SU-DHL-6 (cell line): ENCODE data around the gene ABLIM1.

Source experiments
- H2AFZ ChIP-seq: fragments of 200-600 bp; sonication (generic); 2 replicates; pipeline ENCODE4 v1.6.1; 2014; ENCODE audit warnings: low read depth, mild to moderate bottlenecking, moderate library complexity, mixed read lengths, antibody characterized with exemption, low read length; ENCODE audit not compliant: severe bottlenecking
- H3F3A ChIP-seq: fragments of 200-600 bp; shearing (Covaris generic); 2 replicates; pipeline ENCODE4 v1.6.0; 2016; ENCODE audit warnings: antibody characterized with exemption, mild to moderate bottlenecking; ENCODE audit not compliant: insufficient read depth
- H3K27ac ChIP-seq: fragments of 200-600 bp; sonication (generic); 2 replicates; pipeline ENCODE4 v1.5.1; 2016; ENCODE audit warnings: low read depth, mild to moderate bottlenecking, low read length, moderate library complexity, mixed read lengths
- H3K27me3 ChIP-seq: fragments of 200-600 bp; sonication (generic), shearing (Covaris generic); 2 replicates; pipeline ENCODE4 v1.6.0; 2014; ENCODE audit warnings: mild to moderate bottlenecking, low read length
- H3K36me3 ChIP-seq: fragments of 200-600 bp; sonication (generic); 2 replicates; pipeline ENCODE4 v1.6.1; 2014; ENCODE audit warnings: mild to moderate bottlenecking, low read length, mixed read lengths
- H3K4me2 ChIP-seq: fragments of 300-600, 200-600 bp; shearing (Covaris generic), sonication (generic); 2 replicates; pipeline ENCODE4 v1.6.0; 2014; ENCODE audit warnings: low read length, low read depth, mild to moderate bottlenecking; ENCODE audit not compliant: poor library complexity, severe bottlenecking
- H3K4me3 ChIP-seq: fragments of 200-600 bp; sonication (generic); 2 replicates; pipeline ENCODE4 v1.5.1; 2014; ENCODE audit warnings: antibody characterized with exemption, low read length, mild to moderate bottlenecking, mixed read lengths; ENCODE audit not compliant: insufficient read depth, poor library complexity, severe bottlenecking
- H3K79me2 ChIP-seq: fragments of 200-600 bp; sonication (generic); 2 replicates; pipeline ENCODE4 v1.6.1; 2014; ENCODE audit warnings: mild to moderate bottlenecking, low read length, moderate library complexity; ENCODE audit not compliant: insufficient read depth
- H3K9ac ChIP-seq: fragments of 200-600 bp; sonication (generic); 2 replicates; pipeline ENCODE4 v1.7.0; 2014; ENCODE audit warnings: mild to moderate bottlenecking, low read length
- H3K9me2 ChIP-seq: fragments of 200-600 bp; sonication (generic); replicated peaks from 2 replicates; pipeline ENCODE4 v1.6.1; 2014; ENCODE audit warnings: low read length; ENCODE audit not compliant: insufficient read depth
- H3K9me3 ChIP-seq: fragments of 200-600 bp; sonication (generic); 2 replicates; pipeline ENCODE4 v1.6.1; 2014; ENCODE audit warnings: low read length, mixed read lengths; ENCODE audit not compliant: insufficient read depth
- H4K20me1 ChIP-seq: fragments of 200-600 bp; sonication (generic); 2 replicates; pipeline ENCODE4 v1.6.1; 2014; ENCODE audit warnings: low read depth, mild to moderate bottlenecking, antibody characterized with exemption, low read length, moderate library complexity, mixed read lengths
- EZH2phosphoT487 ChIP-seq: fragments of 200-600 bp; sonication (generic), shearing (Covaris generic); conservative IDR thresholded peaks from 2 replicates; pipeline ENCODE4 v1.6.1; 2018; ENCODE audit warnings: mild to moderate bottlenecking, antibody characterized with exemption, low read length, moderate library complexity, mixed read lengths
- TF ChIP-seq, protein P1 (sequence below): fragments of 200-600 bp; sonication (generic); IDR thresholded peaks from one replicate; pipeline ENCODE4 v1.5.1; 2017; ENCODE audit warnings: antibody characterized with exemption, mild to moderate bottlenecking, low read length, moderate library complexity; ENCODE audit not compliant: insufficient read depth, poor library complexity, severe bottlenecking

The ABLIM1 gene

GRCh38 chr10:114552050-114552449, 106.0 kb downstream of the ABLIM1 start:
- H3K27me3 ChIP-seq = no peaks in the 10 kb centered on the region
- no peaks in the 10 kb centered on the region for H3K79me2 ChIP-seq
- no peak overlapping the region for H3K9ac ChIP-seq
- H3K4me2 ChIP-seq = no peak overlapping the region
- no peaks in the 10 kb centered on the region for H4K20me1 ChIP-seq
- no peaks in the 10 kb centered on the region for H3F3A ChIP-seq
- no peak overlapping the region for H3K27ac ChIP-seq
- no peak overlapping the region for H2AFZ ChIP-seq
- H3K36me3 ChIP-seq = no peaks in the 10 kb centered on the region
- no peak overlapping the region for H3K4me3 ChIP-seq
- TF ChIP-seq, protein P1, sequence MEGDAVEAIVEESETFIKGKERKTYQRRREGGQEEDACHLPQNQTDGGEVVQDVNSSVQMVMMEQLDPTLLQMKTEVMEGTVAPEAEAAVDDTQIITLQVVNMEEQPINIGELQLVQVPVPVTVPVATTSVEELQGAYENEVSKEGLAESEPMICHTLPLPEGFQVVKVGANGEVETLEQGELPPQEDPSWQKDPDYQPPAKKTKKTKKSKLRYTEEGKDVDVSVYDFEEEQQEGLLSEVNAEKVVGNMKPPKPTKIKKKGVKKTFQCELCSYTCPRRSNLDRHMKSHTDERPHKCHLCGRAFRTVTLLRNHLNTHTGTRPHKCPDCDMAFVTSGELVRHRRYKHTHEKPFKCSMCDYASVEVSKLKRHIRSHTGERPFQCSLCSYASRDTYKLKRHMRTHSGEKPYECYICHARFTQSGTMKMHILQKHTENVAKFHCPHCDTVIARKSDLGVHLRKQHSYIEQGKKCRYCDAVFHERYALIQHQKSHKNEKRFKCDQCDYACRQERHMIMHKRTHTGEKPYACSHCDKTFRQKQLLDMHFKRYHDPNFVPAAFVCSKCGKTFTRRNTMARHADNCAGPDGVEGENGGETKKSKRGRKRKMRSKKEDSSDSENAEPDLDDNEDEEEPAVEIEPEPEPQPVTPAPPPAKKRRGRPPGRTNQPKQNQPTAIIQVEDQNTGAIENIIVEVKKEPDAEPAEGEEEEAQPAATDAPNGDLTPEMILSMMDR = no peak
- H3K9me3 ChIP-seq = no peaks in the 10 kb centered on the region
- H3K9me2 ChIP-seq = no peaks in the 10 kb centered on the region

DNA sequence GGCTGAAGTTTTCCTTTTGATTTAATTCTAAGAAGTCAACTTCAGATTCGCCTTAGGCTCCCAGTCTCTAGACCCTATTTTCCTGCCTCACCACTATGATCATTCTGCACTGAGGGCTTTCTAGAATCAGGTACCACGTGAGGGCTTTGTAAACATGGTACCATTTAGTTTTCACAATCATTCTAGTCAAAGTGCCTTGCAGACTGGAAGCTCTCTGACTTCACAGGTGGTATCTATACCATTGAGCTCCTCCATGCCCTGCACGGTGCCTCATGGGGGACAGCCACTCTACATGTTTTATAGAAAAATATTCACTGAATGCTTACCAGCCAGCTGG, 106.5 kb downstream of the ABLIM1 start:
- H3K4me2 ChIP-seq = no peak overlapping the region
- H4K20me1 ChIP-seq = no peaks in the 10 kb centered on the region
- H2AFZ ChIP-seq = no peak overlapping the region
- H3K4me3 ChIP-seq = no peak overlapping the region
- H3K9me3 ChIP-seq = no peaks in the 10 kb centered on the region
- no peaks in the 10 kb centered on the region for H3K9me2 ChIP-seq
- H3K27me3 ChIP-seq = no peaks in the 10 kb centered on the region
- no peaks in the 10 kb centered on the region for H3F3A ChIP-seq
- no peaks in the 10 kb centered on the region for H3K36me3 ChIP-seq
- no peak overlapping the region for H3K27ac ChIP-seq
- H3K79me2 ChIP-seq = no peaks in the 10 kb centered on the region
- no peak for TF ChIP-seq EZH2phosphoT487
- TF ChIP-seq, protein P1 = no peak
- H3K9ac ChIP-seq = no peak overlapping the region

DNA sequence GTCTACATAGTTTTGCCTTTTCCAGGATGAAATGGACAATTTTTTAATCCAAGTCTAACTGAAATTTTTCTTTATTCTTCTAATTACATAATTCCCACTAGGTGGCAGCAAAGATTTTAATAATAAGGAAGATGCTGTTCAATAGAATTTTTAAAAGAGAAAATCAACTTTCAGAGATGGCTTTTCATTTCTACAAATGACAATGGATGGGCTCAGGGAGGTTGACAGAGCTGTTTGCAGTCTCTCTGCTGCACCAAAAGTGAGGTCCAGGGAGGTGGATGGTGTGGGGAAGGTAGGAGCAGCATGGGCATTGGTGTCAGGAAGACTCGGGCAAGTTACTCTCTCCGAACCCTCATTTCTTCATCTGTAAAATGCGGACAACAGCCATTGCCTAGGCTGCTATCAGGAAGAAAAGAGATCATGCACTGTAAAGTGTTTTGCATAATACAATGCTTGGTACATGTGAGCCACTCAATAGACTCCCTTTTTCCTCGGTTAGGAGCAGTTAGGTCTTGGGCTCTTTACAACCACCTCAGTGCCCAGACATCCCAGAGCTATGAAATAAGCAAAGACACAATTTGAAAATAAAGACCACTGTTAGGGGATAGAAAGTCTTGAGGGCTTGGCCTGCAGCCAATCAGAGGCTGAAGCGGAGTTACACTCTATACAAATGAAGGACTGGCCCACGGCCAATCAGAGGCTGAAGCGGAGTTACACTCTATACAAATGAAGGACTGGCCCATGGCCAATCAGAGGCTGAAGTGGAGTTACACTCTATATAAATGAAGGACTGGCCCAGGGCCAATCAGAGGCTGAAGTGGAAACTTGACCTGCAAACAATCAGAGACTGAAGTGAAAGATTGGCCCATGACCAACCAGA, 107.1 kb downstream of the ABLIM1 start:
- Histone ChIP-seq H3K36me3 (no peaks in the 10 kb centered on the region), H2AFZ (no peak overlapping the region), H3K27me3 (no peaks in the 10 kb centered on the region), H3K79me2 (no peaks in the 10 kb centered on the region), H3K9ac (no peak overlapping the region), H3F3A (no peaks in the 10 kb centered on the region), H3K9me2 (no peaks in the 10 kb centered on the region), H3K4me3 (no peak overlapping the region), H3K9me3 (no peaks in the 10 kb centered on the region), H3K4me2 (no peak overlapping the region), H3K27ac (no peak overlapping the region), H4K20me1 (no peaks in the 10 kb centered on the region)
- TF ChIP-seq, protein P1 = peak; percentile 34
- no peak for TF ChIP-seq EZH2phosphoT487
